Hematopoietic multipotent progenitor cell treated with erythropoietin and hydrocortisone succinate and interleukin-3 and kit ligand, for 17 days (in vitro differentiated cells): Measurements from ENCODE around the gene EPC1.
A peak's percentile ranks its signal among the peaks of the same experiment; 100 is the strongest.
"Not testable (repeated sequence)": the region's sequence is repeated elsewhere in the genome, so short reads cannot be mapped to it uniquely, and the experiment has no call there.

Experiments
- DNase-seq: peaks from one replicate; pipeline ENCODE4 v3.0.0-alpha.2; 2015; ENCODE audit warnings: low spot score

Gene EPC1

GRCh38 chr10:32269343-32270100 lies 77.4 kb downstream of the EPC1 start:
- no peak for DNase-seq

- DNase-seq = no peak
Observed at GRCh38 chr10:32268788-32269187, 78.2 kb downstream of the EPC1 start.

GRCh38 chr10:32266979-32267378 lies 80.0 kb downstream of the EPC1 start:
- DNase-seq = no peak

GRCh38 chr10:32266566-32266965 lies 80.4 kb downstream of the EPC1 start:
- no peak for DNase-seq

- no peak for DNase-seq
Observed at GRCh38 chr10:32265756-32266155, 81.2 kb downstream of the EPC1 start.

- DNase-seq = no peak
Observed at GRCh38 chr10:32263300-32263699, 83.7 kb downstream of the EPC1 start.

- no peak for DNase-seq
Observed at GRCh38 chr10:32259551-32259950, 87.4 kb downstream of the EPC1 start.

GRCh38 chr10:32256613-32257437 lies 90.1 kb downstream of the EPC1 start:
- peak; percentile 86 for DNase-seq

- DNase-seq = no peak
Observed at GRCh38 chr10:32253821-32254220, 93.1 kb downstream of the EPC1 start.

- peak; percentile 24 for DNase-seq
Observed at GRCh38 chr10:32253276-32253675, 93.7 kb downstream of the EPC1 start.

- not testable (repeated sequence) for DNase-seq
Observed at GRCh38 chr10:32250489-32250888, 96.5 kb downstream of the EPC1 start.

- no peak for DNase-seq
Observed at GRCh38 chr10:32246685-32247084, 100.3 kb downstream of the EPC1 start.

- no peak for DNase-seq
Observed at GRCh38 chr10:32245760-32246159, 101.2 kb downstream of the EPC1 start.

- no peak for DNase-seq
Observed at GRCh38 chr10:32244421-32245207, 102.3 kb downstream of the EPC1 start.

GRCh38 chr10:32244011-32244410 lies 102.9 kb downstream of the EPC1 start:
- DNase-seq = no peak

- DNase-seq = no peak
Observed at GRCh38 chr10:32241946-32242345, 105.0 kb downstream of the EPC1 start.

- DNase-seq = no peak
Observed at GRCh38 chr10:32240471-32240870, 106.5 kb downstream of the EPC1 start.

GRCh38 chr10:32239769-32240168 lies 107.2 kb downstream of the EPC1 start:
- no peak for DNase-seq

GRCh38 chr10:32237644-32238345 lies 109.2 kb downstream of the EPC1 start:
- DNase-seq = no peak

GRCh38 chr10:32234471-32234870 lies 112.5 kb downstream of the EPC1 start:
- no peak for DNase-seq

- not testable (repeated sequence) for DNase-seq
Observed at GRCh38 chr10:32233375-32233774, 113.6 kb downstream of the EPC1 start.

GRCh38 chr10:32232378-32232777 lies 114.6 kb downstream of the EPC1 start:
- DNase-seq = no peak
